RPMI8226 (cell line): ENCODE data around the gene UFSP1.
"Not testable (repeated sequence)": the region's sequence is repeated elsewhere in the genome, so short reads cannot be mapped to it uniquely, and the experiment has no call there.

Experiments
- DNase-seq: peaks from one replicate; pipeline ENCODE4 v3.0.0-alpha.2; 2015

UFSP1 gene

DNA sequence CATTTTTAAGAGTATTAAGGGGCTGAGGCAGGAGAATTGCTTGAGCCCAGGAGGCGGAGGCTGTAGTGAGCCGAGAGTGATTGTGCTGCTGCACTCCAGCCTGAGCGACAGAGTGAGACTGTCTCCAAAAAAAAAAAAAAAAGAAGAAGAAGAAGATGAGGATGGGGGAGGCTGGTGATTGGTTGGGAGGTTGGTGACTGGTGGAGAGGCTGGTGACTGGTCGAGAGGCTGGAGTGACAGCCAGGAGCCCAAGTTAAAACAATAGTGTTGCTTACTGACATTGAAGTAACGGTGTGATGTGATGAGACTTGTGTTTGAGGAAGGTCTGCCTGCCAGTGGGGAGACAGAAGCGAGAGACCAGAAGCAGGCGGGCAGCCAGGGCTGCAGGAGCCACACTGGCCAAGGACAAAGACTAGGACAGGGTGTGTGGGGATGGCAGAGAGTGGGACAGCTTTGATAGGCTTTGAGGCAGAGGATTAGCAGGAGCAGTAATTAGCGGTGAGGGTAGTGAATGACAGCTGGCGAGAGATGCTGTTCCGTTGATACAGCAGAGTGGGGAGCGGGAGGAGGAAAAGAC is 9.7 kb downstream of the UFSP1 start:
- DNase-seq, result no peak

DNA sequence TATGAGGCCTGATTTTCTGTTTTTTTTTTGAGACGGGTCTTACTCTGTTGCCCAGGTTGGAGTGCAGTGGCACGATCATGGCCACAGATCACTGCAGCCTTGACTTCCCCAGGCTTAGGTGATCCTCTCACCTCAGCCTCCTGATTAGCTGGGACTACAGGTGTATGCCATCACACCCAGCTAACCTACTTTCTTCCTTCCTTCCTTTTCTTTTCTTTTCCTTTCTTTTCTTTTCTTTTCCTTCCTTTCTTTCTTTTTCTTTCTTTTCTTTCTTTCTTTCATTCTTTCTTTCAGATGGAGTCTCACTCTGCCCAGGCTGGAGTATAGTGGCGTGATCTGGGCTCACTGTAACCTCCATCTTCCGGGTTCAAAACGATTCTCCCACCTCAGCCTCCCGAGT is 10.8 kb downstream of the UFSP1 start:
- no peak for DNase-seq

- no peak for DNase-seq
These were observed 11.5 kb downstream of the UFSP1 start for GRCh38 chr7:100878013-100878412.

DNA sequence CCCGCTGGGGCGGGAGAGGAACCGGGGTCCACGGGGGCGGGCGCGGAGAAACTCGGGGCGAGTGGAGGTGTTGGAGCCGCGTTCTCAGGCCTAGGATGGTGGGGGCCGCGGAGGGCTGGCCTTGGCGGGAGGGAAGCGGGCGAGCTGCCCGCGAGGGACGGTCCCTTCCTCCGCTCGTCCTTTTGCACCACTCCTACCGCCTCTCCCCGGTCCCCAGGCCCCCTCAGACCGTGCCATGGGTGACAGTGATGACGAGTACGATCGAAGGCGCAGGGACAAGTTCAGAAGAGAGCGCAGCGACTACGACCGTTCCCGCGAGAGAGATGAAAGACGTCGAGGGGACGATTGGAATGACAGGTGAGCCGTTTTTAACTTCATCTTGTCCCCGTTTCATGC is 14.2 kb downstream of the UFSP1 start:
- DNase-seq, result peak; percentile 51

GRCh38 chr7:100874577-100875355 is 14.7 kb downstream of the UFSP1 start, which contains the start of gene SRRT:
SRRT (plus strand) TSS chr7:100875103; CDS start chr7:100875591, 488 bp downstream.
- peak; percentile 100 for DNase-seq

- no peak for DNase-seq
These were observed 15.3 kb downstream of the UFSP1 start for GRCh38 chr7:100874300-100874576.

GRCh38 chr7:100873599-100874299 is 15.8 kb downstream of the UFSP1 start:
- DNase-seq, result no peak

- no peak for DNase-seq
These were observed 21.6 kb downstream of the UFSP1 start for GRCh38 chr7:100867776-100868485.

DNA sequence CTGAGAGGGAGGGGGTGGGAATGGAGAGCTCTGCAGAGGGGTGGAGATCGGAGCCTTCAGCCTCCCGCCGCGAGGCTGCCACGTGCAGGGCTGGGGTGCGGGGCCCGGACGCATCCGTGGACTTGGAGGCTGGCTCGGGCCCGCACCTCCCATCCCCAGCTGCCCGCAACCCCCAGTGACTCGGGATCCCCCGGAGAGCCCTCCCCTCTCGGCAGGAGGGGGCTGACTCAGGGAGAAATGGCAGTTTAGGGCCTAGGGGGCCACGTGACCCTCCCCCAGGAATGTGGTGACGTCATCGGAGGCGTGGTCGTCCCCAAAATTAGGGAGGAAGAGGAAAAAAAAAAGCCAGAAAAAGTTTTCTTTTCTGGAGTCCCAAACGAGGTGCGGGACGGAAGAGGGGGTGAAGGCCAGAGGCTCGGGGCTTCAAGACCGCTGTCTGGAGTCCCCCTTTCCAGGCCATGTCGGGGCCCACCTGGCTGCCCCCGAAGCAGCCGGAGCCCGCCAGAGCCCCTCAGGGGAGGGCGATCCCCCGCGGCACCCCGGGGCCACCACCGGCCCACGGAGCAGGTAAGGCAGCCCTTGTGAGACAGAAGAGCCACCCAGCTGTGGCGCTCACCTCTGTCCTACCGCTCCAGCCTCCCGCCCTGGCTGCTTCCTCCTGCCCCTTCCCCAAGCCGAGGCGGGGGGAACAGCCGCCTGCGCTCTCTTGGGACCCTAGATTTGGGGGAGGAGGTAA is 22.3 kb downstream of the UFSP1 start, which contains the start of gene TRIP6:
TRIP6 (plus strand) TSS at position 348 of the 736 bp plus-strand sequence; CDS start at position 459, 111 bp downstream.
- peak; percentile 66 for DNase-seq

DNA sequence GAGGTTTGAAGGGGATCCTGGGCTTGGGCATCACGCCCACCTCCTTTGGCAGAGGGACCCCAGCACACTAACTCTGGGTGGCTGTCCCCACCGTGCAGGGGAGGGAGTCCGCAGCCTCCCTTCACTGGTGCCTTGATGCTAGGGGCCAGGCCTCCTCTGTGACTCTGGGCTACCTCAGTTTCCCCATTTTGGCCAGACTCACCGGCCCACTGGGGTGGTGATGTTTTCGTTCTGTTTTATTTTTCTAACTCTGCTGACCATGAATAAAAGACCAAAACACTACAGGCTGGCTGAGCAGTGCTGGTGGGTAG is 22.8 kb downstream of the UFSP1 start:
- DNase-seq, result no peak

- no peak for DNase-seq
These were observed 23.4 kb downstream of the UFSP1 start for GRCh38 chr7:100865938-100866728.

DNA sequence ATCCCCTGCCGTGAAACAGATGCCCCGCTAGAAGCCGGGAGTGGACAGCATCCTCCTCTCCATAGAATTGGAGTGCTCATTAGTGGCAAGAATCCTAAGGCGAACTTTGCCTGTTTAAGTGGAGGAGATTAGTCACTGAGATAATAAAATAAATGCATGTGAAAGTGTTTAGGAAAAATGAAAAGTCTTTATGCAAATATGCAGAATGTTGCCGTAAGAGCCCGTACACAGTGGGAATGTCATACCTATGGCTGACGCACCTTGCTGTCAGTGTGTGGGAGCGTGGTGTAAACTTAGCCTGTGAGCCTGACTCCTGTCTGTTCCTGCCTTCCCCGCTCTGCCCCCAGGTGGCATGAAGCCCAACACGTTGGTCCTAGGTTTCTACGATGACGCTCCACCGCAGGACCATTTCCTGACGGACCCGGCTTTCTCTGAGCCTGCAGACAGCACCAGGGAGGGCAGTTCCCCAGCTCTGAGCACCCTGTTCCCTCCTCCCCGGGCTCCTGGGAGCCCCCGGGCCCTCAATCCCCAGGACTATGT is 24.1 kb downstream of the UFSP1 start:
- DNase-seq, result no peak

DNA sequence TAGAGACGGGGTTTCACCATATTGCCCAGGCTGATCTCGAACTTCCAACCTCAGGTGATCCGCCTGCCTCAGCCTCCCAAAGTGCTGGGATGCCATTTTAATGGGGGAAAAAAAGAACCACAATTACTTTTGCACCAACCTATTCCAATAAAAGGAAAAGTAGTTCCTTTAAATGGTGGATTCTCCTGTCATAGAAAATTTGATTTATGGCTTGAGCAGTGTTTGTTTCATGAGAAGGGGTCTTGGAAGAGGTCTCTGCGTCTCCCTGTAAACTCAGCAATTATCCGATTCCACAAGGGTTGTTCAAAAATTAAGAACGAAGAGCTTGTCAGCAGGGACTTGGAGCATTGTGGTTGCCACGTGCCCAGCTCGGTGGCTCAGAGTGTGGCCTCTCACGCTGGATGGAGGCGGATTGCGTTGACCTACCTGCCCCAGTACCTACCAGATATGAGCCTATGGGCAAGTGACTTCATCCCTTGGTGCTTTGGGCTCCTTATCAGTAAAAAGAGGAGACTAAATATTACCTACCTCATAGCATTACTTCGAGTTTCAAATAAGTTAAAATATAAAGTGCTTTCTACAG is 25.2 kb downstream of the UFSP1 start:
- no peak for DNase-seq

DNA sequence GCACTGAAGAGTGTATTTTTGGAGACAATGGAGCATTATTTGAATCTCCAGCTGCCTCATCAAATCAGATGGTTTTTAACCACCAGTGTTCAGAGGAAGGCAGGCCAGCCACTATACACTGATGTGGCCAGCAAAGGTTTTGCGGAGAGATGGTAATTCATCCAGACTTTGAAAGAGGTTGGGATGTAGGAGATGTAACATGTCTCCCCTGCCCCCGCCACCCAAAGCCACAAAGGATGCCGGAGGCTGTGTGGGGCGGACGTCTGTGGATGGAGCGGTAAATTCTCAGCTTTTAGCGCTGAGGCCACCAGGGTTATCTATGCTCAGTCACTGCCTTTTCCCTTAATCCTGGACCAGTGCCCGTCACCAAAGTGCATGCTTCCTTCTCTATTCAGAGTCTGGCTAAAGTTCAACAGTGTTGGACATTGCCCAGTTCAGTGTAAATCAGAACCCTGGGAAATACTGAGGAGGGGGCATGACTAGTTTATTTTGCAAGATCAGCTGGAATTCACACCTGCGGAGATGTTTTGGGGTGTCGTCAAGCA is 26.0 kb downstream of the UFSP1 start:
- DNase-seq, result no peak

DNA sequence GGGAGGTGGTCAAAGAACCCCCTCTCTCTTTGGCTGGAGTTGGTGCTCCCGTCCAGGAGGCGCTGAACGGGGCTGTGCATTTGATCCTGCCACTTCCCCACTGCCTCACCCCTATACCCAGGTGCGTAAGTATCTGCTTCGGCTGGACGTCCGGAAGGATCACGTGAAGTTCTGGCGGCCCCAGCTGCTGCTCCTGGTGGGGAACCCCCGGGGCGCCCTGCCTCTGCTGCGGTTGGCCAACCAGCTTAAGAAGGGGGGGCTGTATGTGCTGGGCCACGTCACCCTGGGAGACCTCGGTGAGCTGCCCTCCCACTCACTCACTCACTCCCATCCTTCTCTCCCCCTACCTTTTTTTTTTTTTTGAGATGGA is 27.9 kb downstream of the UFSP1 start:
- no peak for DNase-seq

DNA sequence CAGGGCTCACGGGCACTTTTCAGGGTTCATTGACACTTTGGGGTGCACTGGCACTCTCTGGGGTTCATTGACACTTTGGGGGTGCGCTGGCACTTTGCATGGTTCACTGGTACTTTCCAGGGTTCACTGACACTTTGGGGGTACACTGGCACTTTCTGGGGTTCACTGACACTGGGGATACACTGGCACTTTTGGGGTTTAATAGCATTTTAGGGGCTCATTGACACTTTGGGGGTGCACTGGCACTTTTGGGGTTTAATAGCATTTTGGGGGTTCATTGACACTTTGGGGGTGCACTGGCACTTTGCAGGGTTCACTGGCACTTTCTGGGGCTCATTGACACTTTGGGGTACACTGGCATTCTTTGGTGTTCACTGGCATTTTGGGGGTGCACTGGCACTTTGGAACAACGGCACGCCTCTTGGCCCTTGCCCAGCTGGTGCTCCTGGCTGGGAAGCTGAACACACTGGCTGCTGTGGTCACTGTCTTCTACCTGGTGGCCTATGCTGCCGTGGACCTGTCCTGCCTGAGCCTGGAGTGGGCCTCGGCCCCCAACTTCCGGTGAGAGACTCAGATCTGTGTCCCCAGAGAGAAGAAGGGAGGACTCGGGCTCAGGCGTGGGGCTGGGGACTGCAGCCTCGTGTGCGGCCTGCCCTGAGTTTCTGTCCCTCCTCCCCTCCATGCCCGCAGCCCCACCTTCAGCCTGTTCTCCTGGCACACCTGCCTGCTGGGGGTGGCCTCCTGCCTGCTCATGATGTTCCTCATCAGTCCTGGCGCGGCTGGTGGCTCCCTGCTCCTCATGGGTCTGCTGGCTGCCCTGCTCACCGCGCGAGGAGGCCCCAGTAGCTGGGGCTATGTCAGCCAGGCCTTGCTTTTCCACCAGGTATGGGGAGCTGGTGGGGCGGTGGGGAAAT is 28.6 kb downstream of the UFSP1 start:
- DNase-seq, result no peak

DNA sequence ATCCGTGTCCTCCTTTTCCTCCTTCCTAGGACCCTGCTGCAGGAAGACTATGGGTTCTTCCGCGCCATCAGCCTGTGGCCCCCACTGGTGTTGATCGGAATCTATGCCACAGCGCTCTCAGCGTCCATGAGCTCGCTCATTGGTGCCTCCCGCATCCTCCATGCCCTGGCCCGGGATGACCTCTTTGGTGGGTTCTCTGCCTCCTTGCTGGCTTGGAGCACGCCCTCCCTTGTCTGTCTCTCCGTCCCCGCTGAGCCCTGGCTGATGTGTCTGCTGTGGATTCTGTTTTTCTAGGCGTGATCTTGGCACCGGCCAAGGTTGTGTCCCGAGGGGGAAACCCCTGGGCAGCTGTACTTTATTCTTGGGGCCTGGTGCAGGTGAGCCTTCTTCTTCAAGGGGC is 29.7 kb downstream of the UFSP1 start:
- no peak for DNase-seq

- no peak for DNase-seq
These were observed 32.6 kb downstream of the UFSP1 start for GRCh38 chr7:100856871-100857282.

- no peak for DNase-seq
These were observed 34.0 kb downstream of the UFSP1 start for GRCh38 chr7:100855515-100855914.

GRCh38 chr7:100854899-100855298 is 34.6 kb downstream of the UFSP1 start:
- not testable (repeated sequence) for DNase-seq
